ENCODE measurements around the gene PTPA. TPM values are rescaled to one million over a fixed set of nuclear protein-coding genes. Genes with fewer than 3 reads are reported as not detected.

The PTPA gene
- total and polyA plus RNA-seq, 2 of the 4 experiments (the other 2 are of a cell fraction) = 124 to 149 TPM

DNA sequence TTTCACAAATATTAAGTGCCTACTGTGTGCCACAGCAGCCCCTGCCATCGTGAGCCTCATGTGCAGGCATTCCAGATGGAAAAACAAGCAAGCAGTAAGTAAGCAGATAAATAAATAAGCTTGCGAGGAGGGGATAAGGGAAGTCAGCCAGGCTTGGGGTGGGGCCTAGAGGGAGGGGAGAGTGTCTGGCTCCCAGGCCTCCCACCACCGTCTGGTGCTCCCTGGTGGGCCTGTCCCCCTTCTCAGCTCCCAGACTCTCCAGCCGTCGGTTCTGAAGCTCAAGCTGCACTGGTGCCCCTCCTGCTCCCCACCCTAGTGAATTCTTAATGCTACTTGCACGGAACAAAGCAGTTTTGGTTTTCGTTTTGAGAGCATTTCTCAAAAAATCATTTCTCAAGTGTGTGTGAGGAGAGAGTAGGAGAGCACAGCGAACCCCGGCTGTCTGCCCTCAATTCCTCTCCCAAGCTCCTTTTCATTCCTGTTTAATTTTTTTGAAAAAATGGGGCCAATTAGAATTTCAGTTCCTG lies 73.4 kb downstream of the PTPA start:
- no peak overlapping the region for H3K27ac ChIP-seq (ENCODE audit: insufficient read depth, low read length)
- in situ Hi-C loops (cut with MboI; ENCODE audit: low sequenced_read_pairs) = no loop called here
- H3K9ac ChIP-seq (ENCODE audit: low read depth, low read length) = no peak overlapping the region
- no CpG with 5 or more reads among the region's 9 CpGs for WGBS, 2 experiments (ENCODE audit: extremely low coverage in 2 of 2, insufficient read length in 1 of 2)
- DNase-seq (no peak), ATAC-seq (ENCODE audit: low read depth) (no peak)
- no peaks in the 10 kb centered on the region for H3K79me1 ChIP-seq (ENCODE audit: low read depth in 1 of 2, low read length in 2 of 2)
- no peak overlapping the region for H3K4me3 ChIP-seq (ENCODE audit: insufficient read depth, low read depth, low read length)
- BruUV-seq (replicated peaks) = no TSS peak
- H4K91ac ChIP-seq (ENCODE audit: insufficient read depth, low read depth, low read length) = no peak overlapping the region
- no peak overlapping the region for H2BK20ac ChIP-seq (ENCODE audit: low read depth, low read length)
- H3K4me1 ChIP-seq (ENCODE audit: control insufficient read depth, insufficient read depth, low read length) = no peaks in the 10 kb centered on the region
- dilution Hi-C loops (cut with HindIII; ENCODE audit: low sequenced_read_pairs, unreplicated experiment) = no loop called here
- no peak overlapping the region for H3K14ac ChIP-seq (replicated peaks; ENCODE audit: low read depth, low read length)
- H2BK15ac ChIP-seq (ENCODE audit: low read depth, low read length) = no peak overlapping the region
- H2AK5ac ChIP-seq (ENCODE audit: low read depth, low read length) = no peak overlapping the region
- peak overlapping the region in 1 of 2 experiments; percentile 55; a peak in 1 of 4 replicates for H4K8ac ChIP-seq (ENCODE audit: low read depth in 2 of 2, low read length in 2 of 2)
- no peaks in the 10 kb centered on the region for H3K27me3 ChIP-seq (ENCODE audit: control insufficient read depth, insufficient read depth, low read length)
- H2AK9ac ChIP-seq (replicated peaks; ENCODE audit: low read depth, low read length, poor library complexity) = no peak overlapping the region
- H3K9me1 ChIP-seq (ENCODE audit: insufficient read depth, low read length) = peaks cover 6% of the 10 kb centered on the region
- ChIA-PET CTCF (interaction anchor here (1.2 kb wide), 1 partner anchor 10 kb away, joined by 3 read pairs; no protein-coding TSS in a partner anchor), POLR2A (ENCODE audit: unreplicated experiment) (no interaction called here)
- H4K5ac ChIP-seq (ENCODE audit: low read depth, low read length) = no peak overlapping the region
- H3K36me3 ChIP-seq (ENCODE audit: control insufficient read depth, insufficient read depth, low read length) = no peaks in the 10 kb centered on the region
- no peak overlapping the region for H3K23ac ChIP-seq (ENCODE audit: low read depth, low read length)
- intact Hi-C loops (cut with micrococcal nuclease) = no loop called here
- H3K4me2 ChIP-seq (ENCODE audit: low read depth, low read length) = no peak overlapping the region
- no peak overlapping the region for H3K56ac ChIP-seq (ENCODE audit: extremely low read depth, insufficient read depth, low read length)
- peak overlapping the region; percentile 38 for H2AFZ ChIP-seq (replicated peaks; ENCODE audit: low read length, poor library complexity)
- no peak overlapping the region for H2BK120ac ChIP-seq (ENCODE audit: low read depth, low read length)
- no peaks in the 10 kb centered on the region for H4K20me1 ChIP-seq (ENCODE audit: insufficient read depth, low read length)
- no peak overlapping the region for H3K18ac ChIP-seq (ENCODE audit: low read depth, low read length)
- H3K4ac ChIP-seq (ENCODE audit: low read depth, low read length) = no peak overlapping the region
- H3K9me3 ChIP-seq (ENCODE audit: control insufficient read depth, insufficient read depth, low read length) = peaks cover 3% of the 10 kb centered on the region; the same call in 1 of the 2 replicates
- no peak overlapping the region for H2BK5ac ChIP-seq (ENCODE audit: low read depth, low read length, poor library complexity, severe bottlenecking)
- TF ChIP-seq CTCF (conservative IDR thresholded peaks at IDR 0.05; ENCODE audit: low read depth, low read length) (no peak), RFX5 (IDR thresholded peaks at IDR 0.05; ENCODE audit: low read depth, low read length) (no peak), MAFK (IDR thresholded peaks at IDR 0.05; ENCODE audit: low read depth, low read length) (no peak), BHLHE40 (IDR thresholded peaks at IDR 0.05; ENCODE audit: low read depth, low read length) (no peak), NFE2L2 (IDR thresholded peaks at IDR 0.05; ENCODE audit: low read depth, low read length) (no peak), RCOR1 (IDR thresholded peaks at IDR 0.05; ENCODE audit: insufficient replicate concordance, low read length) (no peak), POLR2A (IDR thresholded peaks at IDR 0.05; ENCODE audit: low read depth, low read length) (no peak), MAZ (IDR thresholded peaks at IDR 0.05; ENCODE audit: borderline replicate concordance, low read depth, low read length) (no peak), ELK1 (IDR thresholded peaks at IDR 0.05; ENCODE audit: borderline replicate concordance, low read depth, low read length) (no peak), FOS (IDR thresholded peaks at IDR 0.05; ENCODE audit: low read depth, low read length) (no peak), CHD1 (IDR thresholded peaks at IDR 0.05; ENCODE audit: low read depth, low read length) (no peak), CEBPB (IDR thresholded peaks at IDR 0.05; ENCODE audit: low read depth, low read length) (no peak), RAD21 (IDR thresholded peaks at IDR 0.05; ENCODE audit: low read length) (no peak), SMC3 (IDR thresholded peaks at IDR 0.05; ENCODE audit: low read depth, low read length) (no peak)

All from IMR-90 (cell line).